Aorta (tissue), 5 donors: ENCODE data around the gene SFRP2. TPM values are rescaled to one million over a fixed set of nuclear protein-coding genes. Genes with fewer than 3 reads are reported as not detected.

ENCODE experiments used
- ATAC-seq: fragments of 200-7000 bp; cut with Tn5 transposase; one replicate; pipeline ENCODE4 v1.9.1; 2022; ENCODE audit warnings: moderate library complexity; ENCODE audit not compliant: low FRiP score
- DNase-seq, 2 donors: peaks; one replicate each; pipeline ENCODE4 v3.0.0-alpha.2; 2020
- H3K27ac ChIP-seq, 2 donors: one replicate each; pipeline ENCODE4 v1.5.1; 2013; ENCODE audit warnings: low read length in 2 of 2, mild to moderate bottlenecking in 2 of 2, moderate library complexity in 2 of 2, control low read depth in 1 of 2, inconsistent platforms in 1 of 2, low read depth in 1 of 2
- H3K27me3 ChIP-seq, 2 donors: one replicate each; pipeline ENCODE4 v1.6.1; 2013; ENCODE audit warnings: control low read depth in 1 of 2, low read length in 1 of 2, mild to moderate bottlenecking in 1 of 2, moderate library complexity in 1 of 2; ENCODE audit not compliant: insufficient read depth in 2 of 2, control insufficient read depth in 1 of 2
- H3K36me3 ChIP-seq, 2 donors: one replicate each; pipeline ENCODE4 v1.6.1; 2013; ENCODE audit warnings: control low read depth in 1 of 2, low read length in 1 of 2, mild to moderate bottlenecking in 1 of 2; ENCODE audit not compliant: insufficient read depth in 2 of 2, control insufficient read depth in 1 of 2
- H3K4me1 ChIP-seq, 2 donors: one replicate each; pipeline ENCODE4 v1.6.1; 2013; ENCODE audit warnings: low read length in 2 of 2, control low read depth in 1 of 2, mild to moderate bottlenecking in 1 of 2, moderate library complexity in 1 of 2; ENCODE audit not compliant: insufficient read depth in 2 of 2, control insufficient read depth in 1 of 2
- H3K4me3 ChIP-seq, 2 donors: one replicate each; pipeline ENCODE4 v1.5.1; 2013; ENCODE audit warnings: low read length in 2 of 2, control low read depth in 1 of 2, mild to moderate bottlenecking in 1 of 2
- H3K9me3 ChIP-seq: one replicate; pipeline ENCODE4 v1.6.1; 2013; ENCODE audit warnings: mild to moderate bottlenecking, low read length; ENCODE audit not compliant: control insufficient read depth
- WGBS, 2 donors: extraction: QIAGEN DNeasy Blood & Tissue Kit; methylation state at CpG; one replicate each; pipeline ENCODE4 v1.1.7; 2013; 5-methylcytosine and 5-hydroxymethylcytosine counted together
- intact Hi-C, 2 donors: fragments of 100-400 bp; cut with DNase I; formaldehyde crosslinking; loops; one replicate each; pipeline versions ENCODE4 v1.14.2 to v1.15.0; 2022
- polyA plus RNA-seq, 2 donors: library from polyadenylated mRNA; stranded (reverse); fragments of 200-250 nt; gene quantifications; one replicate each; pipeline ENCODE4 v1.2.3, GENCODE V29; 2013
- total RNA-seq, 2 donors: library from RNA; stranded (reverse); fragmentation: NEBNext Ultra II Directional; extraction: Animal tissue kit (Norgen Biotek cat#: 25700); gene quantifications; one replicate each; pipeline ENCODE4 v1.2.1, GENCODE V29; 2021
- donor health status: healthy with polysubstance abuse.
- donor health status: Bipolar disorder and iron deficiency.
- donor health status: DM: no; HTN: no; CAD: no.
- donor health status: DM: no; HTN: no; CAD: no.
- donor health status: DM: yes; HTN: yes; CAD: no.

Gene SFRP2
- total and polyA plus RNA-seq, 4 donors, result 0.92 to 1,198 (median 52.0) TPM

DNA sequence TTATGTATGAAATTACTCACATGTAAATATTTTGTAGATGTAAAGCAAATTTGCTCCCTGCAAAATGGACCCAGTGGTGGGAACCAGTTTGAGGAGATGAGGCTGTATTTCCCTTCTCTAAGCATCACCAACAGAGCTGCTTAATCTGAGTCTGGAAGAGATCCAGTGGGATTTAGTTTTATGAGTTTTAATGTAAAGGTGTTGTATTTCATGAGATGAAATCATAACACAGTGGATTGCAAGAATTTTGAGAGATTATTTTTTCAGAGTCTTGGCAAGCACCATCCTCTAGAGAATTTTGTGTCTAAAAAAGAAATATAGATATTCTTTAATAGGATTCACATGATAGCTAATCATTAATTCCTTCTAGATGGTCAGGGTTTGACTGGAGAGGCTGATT, 35.6 kb upstream of the SFRP2 start:
- no peaks in the 10 kb centered on the region for H3K9me3 ChIP-seq
- DNase-seq (no peak), ATAC-seq (no peak)
- H3K27me3 ChIP-seq, result no peaks in the 10 kb centered on the region
- no peaks in the 10 kb centered on the region for H3K4me1 ChIP-seq
- H3K36me3 ChIP-seq, result no peaks in the 10 kb centered on the region
- intact Hi-C loops, result no loop called here
- no peak overlapping the region for H3K4me3 ChIP-seq
- H3K27ac ChIP-seq, result no peak overlapping the region

DNA sequence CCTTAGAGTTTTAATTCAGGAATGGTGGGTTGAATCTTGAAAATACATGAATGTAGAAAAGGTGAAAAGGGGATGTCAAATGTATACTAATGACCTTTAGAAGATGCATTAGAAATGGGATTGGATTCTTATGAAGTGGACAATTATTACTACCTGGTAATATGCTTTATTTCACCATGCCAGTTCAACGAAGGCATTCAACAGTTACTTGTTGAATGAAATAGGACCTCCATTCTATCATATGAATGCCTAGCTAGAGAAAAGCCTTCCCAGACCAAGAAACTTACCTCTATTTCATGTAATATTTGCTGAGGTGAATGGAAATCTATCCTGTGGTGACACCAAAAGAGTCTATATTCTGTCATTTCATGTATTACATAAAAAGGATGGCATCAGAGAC, 34.6 kb upstream of the SFRP2 start:
- no peak overlapping the region for H3K4me3 ChIP-seq
- no peaks in the 10 kb centered on the region for H3K4me1 ChIP-seq
- DNase-seq (no peak), ATAC-seq (no peak)
- H3K27me3 ChIP-seq, result no peaks in the 10 kb centered on the region
- no peak overlapping the region for H3K27ac ChIP-seq
- WGBS, 2 donors, result 93 to 95% methylated on average over 1 of the region's 1 CpG
- intact Hi-C loops, result no loop called here
- H3K9me3 ChIP-seq, result no peaks in the 10 kb centered on the region
- no peaks in the 10 kb centered on the region for H3K36me3 ChIP-seq

DNA sequence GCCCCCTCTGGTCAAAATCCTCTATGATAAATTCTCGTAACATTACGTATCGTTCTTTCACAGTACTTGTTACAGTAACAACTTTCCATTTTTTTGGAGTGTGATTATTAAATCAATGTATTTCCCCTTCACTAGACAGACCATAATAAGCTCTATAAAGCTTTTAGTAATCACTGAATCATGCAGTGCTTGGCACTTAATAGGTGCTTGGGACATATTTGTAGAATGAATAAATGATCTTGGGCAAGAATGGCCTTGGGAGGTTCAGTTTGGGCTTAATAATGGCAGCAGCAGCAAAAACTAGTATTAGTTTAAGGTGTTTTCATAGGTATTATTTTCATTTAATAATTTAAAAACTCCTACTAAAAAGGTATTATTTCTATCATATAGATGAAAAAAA, 33.4 kb upstream of the SFRP2 start:
- Histone ChIP-seq H3K27me3 (no peaks in the 10 kb centered on the region), H3K4me3 (no peak overlapping the region), H3K9me3 (peaks cover 2% of the 10 kb centered on the region), H3K36me3 (no peaks in the 10 kb centered on the region), H3K4me1 (no peaks in the 10 kb centered on the region), H3K27ac (no peak overlapping the region)
- ATAC-seq (no peak), DNase-seq (no peak)
- 64 to 66% methylated on average over 3 of the region's 3 CpGs for WGBS, 2 donors
- intact Hi-C loops, result no loop called here

- DNase-seq (no peak), ATAC-seq (no peak)
- intact Hi-C loops, result no loop called here
Observed at GRCh38 chr4:153817466-153817865, 28.6 kb upstream of the SFRP2 start.

DNA sequence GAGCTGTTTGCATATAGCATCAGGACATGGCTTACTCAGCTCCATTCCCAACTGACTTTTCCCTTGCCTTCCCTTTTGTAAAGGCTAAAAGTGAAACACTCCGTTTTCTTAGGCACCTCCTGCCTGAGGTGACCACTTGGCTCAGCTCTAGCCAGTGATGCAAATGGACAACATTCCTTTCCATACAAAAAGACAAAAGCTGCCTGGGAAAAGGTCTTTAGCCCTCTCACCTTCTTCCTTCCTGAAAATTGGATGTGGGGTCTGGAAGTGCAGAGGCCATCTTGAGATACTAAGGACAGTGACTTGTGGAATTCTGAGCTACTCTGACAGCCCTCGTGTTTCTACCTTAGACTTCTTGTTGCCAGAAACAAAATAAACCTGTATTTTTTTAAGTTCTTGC, 27.7 kb upstream of the SFRP2 start:
- intact Hi-C loops, result no loop called here
- ATAC-seq, result no peak
- H3K36me3 ChIP-seq, result no peaks in the 10 kb centered on the region
- H3K4me3 ChIP-seq, result no peak overlapping the region
- no peaks in the 10 kb centered on the region for H3K4me1 ChIP-seq
- no peak overlapping the region for H3K27ac ChIP-seq
- H3K27me3 ChIP-seq, result no peaks in the 10 kb centered on the region
- peaks cover 2% of the 10 kb centered on the region for H3K9me3 ChIP-seq
- 42 to 47% methylated on average over 2 of the region's 2 CpGs for WGBS, 2 donors
- DNase-seq, result no peak

More at GRCh38 chr4:153817466-153817865, 28.6 kb upstream of the SFRP2 start:
- no peaks in the 10 kb centered on the region for H3K36me3 ChIP-seq
- no peak overlapping the region for H3K4me3 ChIP-seq
- H3K27me3 ChIP-seq, result no peaks in the 10 kb centered on the region
- H3K4me1 ChIP-seq, result no peaks in the 10 kb centered on the region
- peaks cover 2% of the 10 kb centered on the region for H3K9me3 ChIP-seq
- no peak overlapping the region for H3K27ac ChIP-seq

DNA sequence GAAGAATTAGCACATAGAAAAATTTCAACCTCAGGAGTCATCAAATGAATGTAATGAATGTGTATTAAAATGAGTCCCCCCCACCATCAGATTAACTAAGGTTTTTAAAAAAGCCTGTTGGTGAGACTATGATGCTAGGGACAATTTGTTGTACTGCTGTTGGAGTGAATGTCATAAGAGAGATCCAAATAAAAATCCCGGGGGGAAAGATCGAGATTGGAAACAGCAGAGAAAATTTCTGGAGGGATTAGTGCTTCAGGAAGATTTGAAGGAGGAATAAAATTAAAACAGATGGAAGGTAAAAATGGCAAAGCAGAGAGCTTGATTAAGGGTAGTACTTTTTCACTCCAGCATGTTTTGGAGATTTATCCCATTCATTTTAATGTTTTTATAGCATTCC, 25.9 kb upstream of the SFRP2 start:
- no peaks in the 10 kb centered on the region for H3K4me1 ChIP-seq
- no peaks in the 10 kb centered on the region for H3K36me3 ChIP-seq
- intact Hi-C loops, result no loop called here
- H3K27me3 ChIP-seq, result peaks cover 0 to 2% of the 10 kb centered on the region in 2 donors
- WGBS, 2 donors, result 62 to 68% methylated on average over 2 of the region's 2 CpGs
- no peak for ATAC-seq
- no peak for DNase-seq
- peaks cover 2% of the 10 kb centered on the region for H3K9me3 ChIP-seq
- no peak overlapping the region for H3K27ac ChIP-seq
- no peak overlapping the region for H3K4me3 ChIP-seq

DNA sequence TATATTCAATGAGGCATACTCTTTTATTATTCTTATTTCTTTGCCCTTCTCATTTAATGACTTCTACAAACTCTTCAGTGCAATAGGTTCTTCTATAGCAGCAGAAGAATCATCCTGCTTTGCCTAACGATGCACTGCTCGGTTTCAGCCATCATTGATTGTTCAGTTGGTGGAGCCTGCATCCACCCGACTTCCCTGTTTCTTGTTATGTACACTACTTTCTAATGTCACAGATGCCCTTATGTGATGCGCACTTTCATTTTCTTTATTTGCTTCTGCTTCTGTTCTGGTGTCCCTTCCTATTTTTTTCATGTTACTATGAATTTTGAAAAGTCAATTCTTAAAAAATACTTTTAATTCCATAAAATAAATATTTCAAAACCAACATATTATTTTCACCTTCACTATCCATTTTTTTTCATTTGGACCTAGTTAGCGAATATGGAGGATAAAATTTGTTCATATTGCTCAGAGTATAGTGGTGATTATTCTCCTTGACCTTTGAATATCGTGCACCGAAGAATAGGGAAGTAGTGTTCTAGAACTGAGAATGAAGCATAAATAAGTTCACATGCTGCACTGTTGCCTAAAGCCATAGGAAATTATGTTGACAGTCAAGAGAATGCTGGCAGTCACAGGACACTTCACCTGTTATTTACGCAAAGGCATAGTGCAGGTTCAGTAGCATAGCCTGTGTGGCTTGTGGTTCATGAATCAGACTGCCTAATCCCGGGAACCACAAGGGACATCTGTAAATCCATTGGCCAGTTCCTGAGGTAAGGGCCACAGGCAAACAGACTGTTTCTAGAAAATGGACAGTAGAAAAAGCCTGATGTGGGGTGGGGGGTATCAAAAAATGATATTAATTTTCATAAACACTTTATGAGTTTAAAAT, 21.3 kb upstream of the SFRP2 start:
- WGBS, 2 donors, result 88 to 97% methylated on average over 9 of the region's 9 CpGs
- intact Hi-C loops, result no loop called here

GRCh38 chr4:153809307-153809706, 20.4 kb upstream of the SFRP2 start:
- Histone ChIP-seq H3K27me3 (peaks cover 0 to 3% of the 10 kb centered on the region in 2 donors), H3K27ac (no peak overlapping the region), H3K4me1 (no peaks in the 10 kb centered on the region), H3K9me3 (peaks cover 2% of the 10 kb centered on the region), H3K36me3 (no peaks in the 10 kb centered on the region), H3K4me3 (no peak overlapping the region)
- DNase-seq (no peak), ATAC-seq (no peak)
- intact Hi-C loops, result no loop called here

More for the DNA sequence above, 21.3 kb upstream of the SFRP2 start:
- no peak for DNase-seq
- Histone ChIP-seq H3K4me3 (no peak overlapping the region), H3K36me3 (no peaks in the 10 kb centered on the region), H3K9me3 (no peaks in the 10 kb centered on the region), H3K4me1 (no peaks in the 10 kb centered on the region), H3K27ac (no peak overlapping the region), H3K27me3 (peaks cover 0 to 2% of the 10 kb centered on the region in 2 donors)
- no peak for ATAC-seq

DNA sequence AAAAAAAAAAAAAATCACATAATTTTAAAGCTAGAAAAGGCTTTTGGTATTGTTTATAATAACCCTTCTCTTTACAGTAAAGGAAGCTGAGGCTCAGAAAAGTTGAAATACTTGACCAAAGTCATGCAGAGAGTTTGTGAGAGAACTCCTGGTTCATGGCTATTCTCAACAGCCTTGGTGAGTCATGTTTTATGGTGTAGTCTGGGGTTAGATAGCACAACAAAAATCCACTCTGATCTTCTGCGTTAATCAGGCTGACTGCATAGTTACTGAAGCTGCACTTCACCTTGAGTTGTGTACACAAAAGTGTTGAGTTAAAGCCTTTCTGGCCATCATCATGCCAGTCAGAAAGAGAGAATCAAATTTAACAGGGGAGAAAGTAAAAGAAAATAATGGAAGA, 19.3 kb upstream of the SFRP2 start:
- ATAC-seq (no peak), DNase-seq (no peak)
- Histone ChIP-seq H3K36me3 (no peaks in the 10 kb centered on the region), H3K4me1 (no peaks in the 10 kb centered on the region), H3K9me3 (peaks cover 2% of the 10 kb centered on the region), H3K27me3 (peaks cover 0 to 3% of the 10 kb centered on the region in 2 donors), H3K27ac (no peak overlapping the region), H3K4me3 (no peak overlapping the region)
- WGBS, 2 donors, result 74 to 75% methylated on average over 1 of the region's 1 CpG
- intact Hi-C loops, result no loop called here
